NCI-H345 (cell line): ENCODE data around the gene IFT88.

Source experiments
- DNase-seq: peaks from one replicate; lab custom pipeline; 2025; lab: John Stamatoyannopoulos, UW

IFT88 gene

GRCh38 chr13:20565115-20565736 is 1.7 kb upstream of the IFT88 start:
- no peak for DNase-seq

GRCh38 chr13:20566468-20566897 is 474 bp upstream of the IFT88 start:
- peak; percentile 81 for DNase-seq

- DNase-seq = no peak
Measured at GRCh38 chr13:20567881-20568528, 1.0 kb downstream of the IFT88 start.

- no peak for DNase-seq
Measured at GRCh38 chr13:20570517-20570916, 3.6 kb downstream of the IFT88 start.

- no peak for DNase-seq
Measured at GRCh38 chr13:20571676-20572075, 4.7 kb downstream of the IFT88 start.

GRCh38 chr13:20573186-20573585 is 6.2 kb downstream of the IFT88 start:
- DNase-seq = no peak

- DNase-seq = no peak
Measured at GRCh38 chr13:20573636-20574035, 6.7 kb downstream of the IFT88 start.

- DNase-seq = no peak
Measured at GRCh38 chr13:20579191-20579590, 12.2 kb downstream of the IFT88 start.

GRCh38 chr13:20580257-20580656 is 13.3 kb downstream of the IFT88 start:
- DNase-seq = peak; percentile 18

- DNase-seq = no peak
Measured at GRCh38 chr13:20582026-20582425, 15.1 kb downstream of the IFT88 start.

GRCh38 chr13:20583803-20584293 is 16.9 kb downstream of the IFT88 start:
- no peak for DNase-seq

GRCh38 chr13:20585371-20585770 is 18.4 kb downstream of the IFT88 start:
- DNase-seq = no peak

- no peak for DNase-seq
Measured at GRCh38 chr13:20588529-20589110, 21.7 kb downstream of the IFT88 start.

- no peak for DNase-seq
Measured at GRCh38 chr13:20590561-20590960, 23.6 kb downstream of the IFT88 start.

- no peak for DNase-seq
Measured at GRCh38 chr13:20592606-20593005, 25.6 kb downstream of the IFT88 start.

- DNase-seq = no peak
Measured at GRCh38 chr13:20594280-20594679, 27.3 kb downstream of the IFT88 start.

GRCh38 chr13:20607015-20607414 is 40.1 kb downstream of the IFT88 start:
- DNase-seq = no peak

- no peak for DNase-seq
Measured at GRCh38 chr13:20608438-20609020, 41.6 kb downstream of the IFT88 start.

GRCh38 chr13:20609145-20609544 is 42.2 kb downstream of the IFT88 start:
- DNase-seq = no peak

- no peak for DNase-seq
Measured at GRCh38 chr13:20610006-20610405, 43.0 kb downstream of the IFT88 start.

- no peak for DNase-seq
Measured at GRCh38 chr13:20616059-20616797, 49.3 kb downstream of the IFT88 start.

GRCh38 chr13:20623000-20623399 is 56.0 kb downstream of the IFT88 start:
- no peak for DNase-seq
